ENCODE data around the gene CASP10. TPM values are rescaled to one million over a fixed set of nuclear protein-coding genes. Genes with fewer than 3 reads are reported as not detected.

The CASP10 gene
- polyA plus RNA-seq, 1 experiment = 2.6 TPM

GRCh38 chr2:201248288-201248844, 65.4 kb downstream of the CASP10 start:
- no peak for TF ChIP-seq CTCF (IDR thresholded peaks at IDR 0.05; ENCODE audit: low read depth, low read length)
- Histone ChIP-seq H3K27ac (ENCODE audit: low read depth, low read length) (no peak overlapping the region), H3K4me3 (ENCODE audit: low read depth, low read length) (no peak overlapping the region), H3K27me3 (ENCODE audit: control insufficient read depth, insufficient read depth, low read length) (no peaks in the 10 kb centered on the region), H3K9me3 (ENCODE audit: control insufficient read depth, insufficient read depth, low read length) (no peaks in the 10 kb centered on the region)
- POLR2A ChIA-PET = no interaction called here
- DNase-seq (ENCODE audit: low read depth, low spot score) = no peak
- CTCF ChIA-PET = interaction anchor here (1.4 to 1.7 kb wide), 2 partner anchors 11 to 16 kb away, joined by 4 to 5 read pairs; no protein-coding TSS in a partner anchor

GRCh38 chr2:201249889-201250288, 66.9 kb downstream of the CASP10 start:
- Histone ChIP-seq H3K4me3 (ENCODE audit: low read depth, low read length) (no peak overlapping the region), H3K9me3 (ENCODE audit: control insufficient read depth, insufficient read depth, low read length) (no peaks in the 10 kb centered on the region), H3K27ac (ENCODE audit: low read depth, low read length) (no peak overlapping the region), H3K27me3 (ENCODE audit: control insufficient read depth, insufficient read depth, low read length) (no peaks in the 10 kb centered on the region)
- no peak for TF ChIP-seq CTCF (IDR thresholded peaks at IDR 0.05; ENCODE audit: low read depth, low read length)
- ChIA-PET CTCF (no interaction called here), POLR2A (no interaction called here)
- no peak for DNase-seq (ENCODE audit: low read depth, low spot score)

- no peak overlapping the region for H3K4me3 ChIP-seq (ENCODE audit: low read depth, low read length)
- H3K9me3 ChIP-seq (ENCODE audit: control insufficient read depth, insufficient read depth, low read length) = no peaks in the 10 kb centered on the region
- no peak for TF ChIP-seq CTCF (IDR thresholded peaks at IDR 0.05; ENCODE audit: low read depth, low read length)
- H3K27ac ChIP-seq (ENCODE audit: low read depth, low read length) = no peak overlapping the region
- CTCF ChIA-PET = interaction anchor here (1.5 kb wide), 1 partner anchor 18 kb away, joined by 8 read pairs; no protein-coding TSS in a partner anchor
- POLR2A ChIA-PET = no interaction called here
- DNase-seq (ENCODE audit: low read depth, low spot score) = no peak
- no peaks in the 10 kb centered on the region for H3K27me3 ChIP-seq (ENCODE audit: control insufficient read depth, insufficient read depth, low read length)
Observed at GRCh38 chr2:201250741-201251140, 67.8 kb downstream of the CASP10 start.

GRCh38 chr2:201254081-201254730, 71.3 kb downstream of the CASP10 start:
- POLR2A ChIA-PET = interaction anchor here (0.6 kb wide), 1 partner anchor 396 kb away, joined by 3 read pairs; no protein-coding TSS in a partner anchor
- Histone ChIP-seq H3K27me3 (ENCODE audit: control insufficient read depth, insufficient read depth, low read length) (no peaks in the 10 kb centered on the region), H3K4me3 (ENCODE audit: low read depth, low read length) (no peak overlapping the region), H3K9me3 (ENCODE audit: control insufficient read depth, insufficient read depth, low read length) (no peaks in the 10 kb centered on the region), H3K27ac (ENCODE audit: low read depth, low read length) (no peak overlapping the region)
- CTCF ChIA-PET = interaction anchor here (2.7 kb wide), 1 partner anchor 22 kb away, joined by 9 read pairs; no protein-coding TSS in a partner anchor
- TF ChIP-seq CTCF (IDR thresholded peaks at IDR 0.05; ENCODE audit: low read depth, low read length) = no peak
- no peak for DNase-seq (ENCODE audit: low read depth, low spot score)

GRCh38 chr2:201255408-201256033, 72.6 kb downstream of the CASP10 start:
- Histone ChIP-seq H3K27ac (ENCODE audit: low read depth, low read length) (no peak overlapping the region), H3K27me3 (ENCODE audit: control insufficient read depth, insufficient read depth, low read length) (no peaks in the 10 kb centered on the region), H3K4me3 (ENCODE audit: low read depth, low read length) (no peak overlapping the region), H3K9me3 (ENCODE audit: control insufficient read depth, insufficient read depth, low read length) (0 out of 2 replicates have a peak, but pooled peaks cover 2% of the 10 kb centered on the region)
- DNase-seq (ENCODE audit: low read depth, low spot score) = no peak
- POLR2A ChIA-PET = no interaction called here
- CTCF ChIA-PET = interaction anchor here (2.7 kb wide), 1 partner anchor 23 kb away, joined by 9 read pairs; no protein-coding TSS in a partner anchor
- no peak for TF ChIP-seq CTCF (IDR thresholded peaks at IDR 0.05; ENCODE audit: low read depth, low read length)

Measured in AG04450 (cell line).